HL-60 (cell line): ENCODE results near the gene TNNT1.

ENCODE experiments used
- DNase-seq, 2 experiments: peaks; one replicate each; pipeline ENCODE4 v3.0.0-alpha.2; 2010 to 2020; ENCODE audit warnings: low read depth in 1 of 2, low spot score in 1 of 2
- H3K27ac ChIP-seq: fragments of 250-450 bp; sonication (Bioruptor Pico); replicated peaks from 2 replicates; pipeline ENCODE4 v1.5.1; 2020; ENCODE audit warnings: mild to moderate bottlenecking, moderate library complexity
- H3K27me3 ChIP-seq: fragments of 250-450 bp; sonication (Bioruptor Pico); 2 replicates; pipeline ENCODE4 v1.5.1; 2021; ENCODE audit warnings: mild to moderate bottlenecking, moderate library complexity; ENCODE audit not compliant: insufficient read depth, poor library complexity, severe bottlenecking
- H3K4me3 ChIP-seq: replicated peaks from 2 replicates; pipeline ENCODE4 v1.5.1; 2011; ENCODE audit warnings: mild to moderate bottlenecking, control low read depth, low read length; ENCODE audit not compliant: insufficient read depth
- GABPA ChIP-seq: IDR thresholded peaks from 2 replicates; pipeline ENCODE4 v1.6.1; 2012; ENCODE audit warnings: low read depth
- POLR2AphosphoS5 ChIP-seq: IDR thresholded peaks from 2 replicates; pipeline ENCODE4 v1.6.1; 2012; ENCODE audit warnings: low read depth
- SPI1 ChIP-seq: IDR thresholded peaks from 2 replicates; pipeline ENCODE4 v1.6.1; 2012; ENCODE audit warnings: low read depth, mild to moderate bottlenecking, borderline replicate concordance
- TF ChIP-seq, protein P1 (sequence below): IDR thresholded peaks from 2 replicates; pipeline ENCODE4 v1.6.1; 2012; ENCODE audit warnings: low read depth; ENCODE audit not compliant: insufficient replicate concordance
- TF ChIP-seq, protein P2 (sequence below): IDR thresholded peaks from one replicate; pipeline ENCODE4 v1.5.1; 2011; ENCODE audit warnings: low read length, control low read depth, inconsistent platforms; ENCODE audit not compliant: insufficient read depth

The TNNT1 gene

DNA sequence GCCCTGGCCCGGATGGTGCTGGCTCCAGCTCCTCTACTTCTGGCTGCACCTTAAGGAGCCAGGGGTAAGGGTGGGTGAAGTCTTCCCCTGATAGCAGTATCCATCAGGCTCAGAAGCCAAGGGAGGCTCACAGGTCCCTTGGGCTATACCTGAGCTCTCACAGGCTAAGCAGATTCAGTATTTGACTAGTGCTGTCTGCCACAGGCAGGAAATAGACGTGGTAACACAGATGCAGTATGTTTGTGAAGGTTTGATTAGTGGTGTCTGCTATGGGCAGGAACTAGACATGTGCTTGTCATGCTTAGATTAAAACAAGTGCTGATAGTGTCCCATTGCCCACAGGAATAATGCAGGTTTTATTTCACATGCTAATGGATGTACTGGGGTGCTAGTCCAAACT lies 27.1 kb upstream of the TNNT1 start:
- TF ChIP-seq GABPA (no peak), POLR2AphosphoS5 (no peak), SPI1 (no peak)
- TF ChIP-seq, protein P1, sequence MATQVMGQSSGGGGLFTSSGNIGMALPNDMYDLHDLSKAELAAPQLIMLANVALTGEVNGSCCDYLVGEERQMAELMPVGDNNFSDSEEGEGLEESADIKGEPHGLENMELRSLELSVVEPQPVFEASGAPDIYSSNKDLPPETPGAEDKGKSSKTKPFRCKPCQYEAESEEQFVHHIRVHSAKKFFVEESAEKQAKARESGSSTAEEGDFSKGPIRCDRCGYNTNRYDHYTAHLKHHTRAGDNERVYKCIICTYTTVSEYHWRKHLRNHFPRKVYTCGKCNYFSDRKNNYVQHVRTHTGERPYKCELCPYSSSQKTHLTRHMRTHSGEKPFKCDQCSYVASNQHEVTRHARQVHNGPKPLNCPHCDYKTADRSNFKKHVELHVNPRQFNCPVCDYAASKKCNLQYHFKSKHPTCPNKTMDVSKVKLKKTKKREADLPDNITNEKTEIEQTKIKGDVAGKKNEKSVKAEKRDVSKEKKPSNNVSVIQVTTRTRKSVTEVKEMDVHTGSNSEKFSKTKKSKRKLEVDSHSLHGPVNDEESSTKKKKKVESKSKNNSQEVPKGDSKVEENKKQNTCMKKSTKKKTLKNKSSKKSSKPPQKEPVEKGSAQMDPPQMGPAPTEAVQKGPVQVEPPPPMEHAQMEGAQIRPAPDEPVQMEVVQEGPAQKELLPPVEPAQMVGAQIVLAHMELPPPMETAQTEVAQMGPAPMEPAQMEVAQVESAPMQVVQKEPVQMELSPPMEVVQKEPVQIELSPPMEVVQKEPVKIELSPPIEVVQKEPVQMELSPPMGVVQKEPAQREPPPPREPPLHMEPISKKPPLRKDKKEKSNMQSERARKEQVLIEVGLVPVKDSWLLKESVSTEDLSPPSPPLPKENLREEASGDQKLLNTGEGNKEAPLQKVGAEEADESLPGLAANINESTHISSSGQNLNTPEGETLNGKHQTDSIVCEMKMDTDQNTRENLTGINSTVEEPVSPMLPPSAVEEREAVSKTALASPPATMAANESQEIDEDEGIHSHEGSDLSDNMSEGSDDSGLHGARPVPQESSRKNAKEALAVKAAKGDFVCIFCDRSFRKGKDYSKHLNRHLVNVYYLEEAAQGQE, result no peak
- TF ChIP-seq, protein P2, sequence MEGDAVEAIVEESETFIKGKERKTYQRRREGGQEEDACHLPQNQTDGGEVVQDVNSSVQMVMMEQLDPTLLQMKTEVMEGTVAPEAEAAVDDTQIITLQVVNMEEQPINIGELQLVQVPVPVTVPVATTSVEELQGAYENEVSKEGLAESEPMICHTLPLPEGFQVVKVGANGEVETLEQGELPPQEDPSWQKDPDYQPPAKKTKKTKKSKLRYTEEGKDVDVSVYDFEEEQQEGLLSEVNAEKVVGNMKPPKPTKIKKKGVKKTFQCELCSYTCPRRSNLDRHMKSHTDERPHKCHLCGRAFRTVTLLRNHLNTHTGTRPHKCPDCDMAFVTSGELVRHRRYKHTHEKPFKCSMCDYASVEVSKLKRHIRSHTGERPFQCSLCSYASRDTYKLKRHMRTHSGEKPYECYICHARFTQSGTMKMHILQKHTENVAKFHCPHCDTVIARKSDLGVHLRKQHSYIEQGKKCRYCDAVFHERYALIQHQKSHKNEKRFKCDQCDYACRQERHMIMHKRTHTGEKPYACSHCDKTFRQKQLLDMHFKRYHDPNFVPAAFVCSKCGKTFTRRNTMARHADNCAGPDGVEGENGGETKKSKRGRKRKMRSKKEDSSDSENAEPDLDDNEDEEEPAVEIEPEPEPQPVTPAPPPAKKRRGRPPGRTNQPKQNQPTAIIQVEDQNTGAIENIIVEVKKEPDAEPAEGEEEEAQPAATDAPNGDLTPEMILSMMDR, result no peak
- no peak overlapping the region for H3K4me3 ChIP-seq
- peaks cover 55% of the 10 kb centered on the region for H3K27me3 ChIP-seq
- no peak for DNase-seq
- no peak overlapping the region for H3K27ac ChIP-seq

DNA sequence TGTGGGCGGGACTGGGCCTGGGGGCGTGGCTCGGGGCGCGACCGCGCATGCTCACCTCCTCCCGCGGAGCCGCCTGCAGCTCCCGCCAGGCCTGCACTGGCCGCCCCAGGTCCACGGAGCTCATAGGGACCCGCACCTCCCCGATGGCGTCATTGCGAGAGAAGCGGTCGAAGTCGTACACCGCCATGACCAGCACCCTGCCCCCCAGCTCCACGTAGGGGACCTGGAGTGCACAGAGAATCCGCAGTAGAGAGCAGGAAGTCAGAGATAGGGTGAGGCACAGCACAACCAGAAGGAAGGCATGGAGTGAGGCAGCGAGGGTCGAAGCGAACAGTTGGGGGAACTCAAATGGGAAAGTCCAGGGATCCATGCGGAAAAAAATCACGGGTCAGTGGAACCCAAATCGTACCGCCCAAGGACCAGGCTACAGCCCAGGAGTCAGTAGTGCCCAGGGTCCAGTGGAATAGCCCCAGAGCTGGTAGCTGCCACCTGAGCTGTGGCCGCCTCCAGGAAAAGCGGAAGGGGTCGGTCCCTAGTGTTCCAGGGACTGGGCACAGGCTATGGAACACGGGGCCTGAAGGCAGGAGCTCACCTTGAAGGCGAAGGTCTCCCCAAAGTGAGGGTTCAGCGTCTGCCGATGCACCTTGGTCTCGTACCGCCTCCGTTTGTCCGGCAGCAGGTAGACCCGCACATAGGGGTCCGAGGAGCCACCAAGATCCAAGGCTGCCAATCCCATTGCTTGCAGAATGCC lies 26.3 kb upstream of the TNNT1 start:
- Histone ChIP-seq H3K27me3 (peaks cover 49% of the 10 kb centered on the region), H3K27ac (no peak overlapping the region), H3K4me3 (no peak overlapping the region)
- no peak for DNase-seq
- TF ChIP-seq POLR2AphosphoS5, result no peak

DNA sequence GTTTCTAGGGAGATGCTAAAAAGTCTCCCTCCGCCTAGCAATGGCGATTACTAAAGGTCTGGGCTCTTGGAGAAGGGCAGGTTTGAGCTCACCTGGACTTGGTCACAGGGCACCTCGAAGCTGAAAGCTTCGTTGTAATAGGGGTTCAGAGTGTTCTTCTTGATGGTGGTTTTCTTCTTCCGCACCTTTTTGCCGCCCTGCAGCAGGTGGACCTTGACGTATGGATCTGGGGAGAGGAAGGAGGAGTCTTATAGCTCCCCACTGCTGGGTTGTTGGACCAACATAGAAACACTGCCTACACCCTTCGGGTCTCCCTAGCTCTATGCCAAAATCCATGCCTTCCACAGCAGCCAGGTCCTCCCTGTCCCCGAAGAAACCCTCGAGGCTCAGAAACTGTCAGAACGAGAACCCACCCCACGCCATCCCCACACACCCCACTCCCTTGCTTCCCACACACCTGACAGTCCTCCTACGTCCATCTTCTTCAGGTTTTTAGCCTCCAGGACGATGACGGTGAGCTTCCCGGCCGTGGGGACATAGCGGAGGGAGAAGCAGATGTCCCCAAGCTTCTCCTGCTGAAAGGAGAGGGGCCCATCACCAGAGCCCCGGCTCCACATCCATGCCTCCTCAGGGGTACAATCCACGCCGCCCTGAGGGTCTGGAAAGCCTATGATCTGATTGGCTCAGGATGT lies 25.6 kb upstream of the TNNT1 start:
- Histone ChIP-seq H3K27me3 (peaks cover 46% of the 10 kb centered on the region), H3K27ac (no peak overlapping the region), H3K4me3 (no peak overlapping the region)
- no peak for DNase-seq
- TF ChIP-seq SPI1 (no peak), GABPA (no peak), POLR2AphosphoS5 (no peak)
- TF ChIP-seq, protein P1, result no peak
- TF ChIP-seq, protein P2, result no peak

DNA sequence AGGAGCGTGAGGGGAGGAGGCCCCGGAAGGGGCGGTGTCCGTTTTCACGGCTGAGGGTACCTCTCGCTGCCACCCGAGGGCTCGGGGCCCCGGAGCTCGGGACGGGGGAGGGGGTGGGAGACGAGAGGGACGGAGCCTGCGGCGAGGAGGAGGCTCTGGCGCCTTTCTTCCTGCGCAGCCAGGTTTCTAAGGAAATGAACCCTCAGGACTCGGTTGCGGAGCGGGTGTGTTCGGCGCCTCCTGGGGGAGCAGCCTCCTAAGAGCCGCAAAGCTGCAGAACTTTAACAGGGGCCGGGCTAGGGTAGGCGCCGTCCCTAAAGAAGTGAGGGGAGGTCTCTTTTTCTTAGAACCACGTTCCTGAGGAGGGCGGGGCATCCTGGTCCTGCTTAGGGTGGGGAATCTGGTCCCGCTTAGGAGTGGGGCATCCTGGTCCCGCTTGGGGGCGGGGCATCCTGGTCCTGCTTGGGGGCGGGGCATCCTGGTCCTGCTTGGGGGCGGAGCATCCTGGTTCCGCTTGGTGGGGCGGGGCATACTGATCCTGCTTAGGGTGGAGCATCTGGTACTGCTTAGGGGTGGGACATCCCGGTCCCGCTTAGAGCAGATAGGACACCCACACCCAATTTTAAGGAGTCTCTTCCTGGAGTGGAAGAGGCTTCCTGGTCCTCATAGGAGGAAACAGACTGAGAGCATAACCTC lies 24.9 kb upstream of the TNNT1 start:
- no peak for DNase-seq
- Histone ChIP-seq H3K27ac (no peak overlapping the region), H3K27me3 (peaks cover 38% of the 10 kb centered on the region), H3K4me3 (peak overlapping the region; percentile 13)
- no peak for TF ChIP-seq SPI1
